COLO829 (cell line): ENCODE results near the gene GOLGA6L7.
"Not testable (repeated sequence)": the region's sequence is repeated elsewhere in the genome, so short reads cannot be mapped to it uniquely, and the experiment has no call there.

ENCODE experiments used
- DNase-seq: peaks from one replicate; pipeline ENCODE4 v3.0.0; 2012; ENCODE audit warnings: low spot score

GOLGA6L7 gene

GRCh38 chr15:28884151-28884940 lies 35.9 kb upstream of the GOLGA6L7 start:
- no peak for DNase-seq

- DNase-seq, result no peak
Observed at GRCh38 chr15:28881600-28881999, 33.2 kb upstream of the GOLGA6L7 start.

DNA sequence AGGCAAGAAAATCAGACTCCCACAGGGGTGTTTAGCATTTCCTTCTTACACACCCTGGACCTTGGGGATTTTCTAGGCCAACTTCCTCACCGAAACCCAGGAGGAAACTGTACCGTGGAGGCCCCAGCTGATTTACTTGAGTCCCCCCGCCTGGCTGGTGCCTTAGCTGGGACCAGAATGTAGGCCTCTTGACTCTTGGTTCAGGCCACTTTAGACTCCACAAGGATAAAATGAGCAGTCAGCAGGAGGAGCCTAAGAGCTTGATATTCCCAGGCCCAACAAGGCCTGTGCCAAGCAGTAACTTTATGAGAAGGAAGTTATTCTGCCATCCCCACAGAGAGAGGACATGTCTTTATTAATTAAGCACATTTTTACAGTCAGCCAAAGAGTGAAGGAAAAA lies 32.7 kb upstream of the GOLGA6L7 start:
- no peak for DNase-seq

- DNase-seq, result no peak
Observed at GRCh38 chr15:28880680-28881079, 32.2 kb upstream of the GOLGA6L7 start.

DNA sequence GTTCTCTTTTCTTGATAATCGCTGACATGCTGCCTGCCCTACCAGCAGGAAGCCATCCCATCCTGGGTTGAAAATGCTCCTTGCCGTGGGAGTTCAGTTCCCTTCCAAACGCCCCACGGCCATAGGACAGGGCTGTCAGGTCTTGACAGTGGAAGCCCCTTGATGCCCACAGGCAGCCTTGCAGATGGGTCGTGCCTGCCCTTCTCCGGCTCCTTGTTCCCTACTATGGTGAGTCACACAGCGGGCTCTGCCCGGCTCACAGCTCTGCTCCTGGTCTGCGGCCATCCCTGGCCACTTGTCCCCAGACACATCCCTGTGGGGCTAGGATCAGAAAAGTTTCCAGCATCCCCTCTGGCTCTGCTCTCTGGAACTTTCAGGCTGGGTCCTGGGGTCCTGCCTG lies 31.1 kb upstream of the GOLGA6L7 start:
- no peak for DNase-seq

DNA sequence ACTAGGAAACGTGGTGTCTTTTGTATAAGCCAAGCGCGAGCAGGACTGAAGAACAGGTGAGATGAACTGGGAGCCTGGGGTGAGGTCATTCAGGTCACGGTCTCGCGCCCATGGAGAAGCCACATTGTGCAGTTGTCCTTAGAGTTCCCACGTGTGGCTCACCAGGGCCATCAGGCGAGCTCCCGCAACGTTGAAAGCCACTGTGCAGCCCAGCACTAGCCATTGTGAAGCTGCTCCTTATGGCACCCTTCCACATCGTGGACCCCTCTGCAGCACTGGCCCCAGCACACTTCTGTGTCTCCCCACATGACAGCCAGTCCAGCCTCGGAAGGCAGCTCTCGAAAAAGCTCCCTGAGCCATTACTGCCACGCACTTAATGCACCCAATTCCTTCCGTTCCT lies 29.8 kb upstream of the GOLGA6L7 start:
- DNase-seq, result no peak

GRCh38 chr15:28876845-28877185 lies 28.4 kb upstream of the GOLGA6L7 start:
- DNase-seq, result no peak

DNA sequence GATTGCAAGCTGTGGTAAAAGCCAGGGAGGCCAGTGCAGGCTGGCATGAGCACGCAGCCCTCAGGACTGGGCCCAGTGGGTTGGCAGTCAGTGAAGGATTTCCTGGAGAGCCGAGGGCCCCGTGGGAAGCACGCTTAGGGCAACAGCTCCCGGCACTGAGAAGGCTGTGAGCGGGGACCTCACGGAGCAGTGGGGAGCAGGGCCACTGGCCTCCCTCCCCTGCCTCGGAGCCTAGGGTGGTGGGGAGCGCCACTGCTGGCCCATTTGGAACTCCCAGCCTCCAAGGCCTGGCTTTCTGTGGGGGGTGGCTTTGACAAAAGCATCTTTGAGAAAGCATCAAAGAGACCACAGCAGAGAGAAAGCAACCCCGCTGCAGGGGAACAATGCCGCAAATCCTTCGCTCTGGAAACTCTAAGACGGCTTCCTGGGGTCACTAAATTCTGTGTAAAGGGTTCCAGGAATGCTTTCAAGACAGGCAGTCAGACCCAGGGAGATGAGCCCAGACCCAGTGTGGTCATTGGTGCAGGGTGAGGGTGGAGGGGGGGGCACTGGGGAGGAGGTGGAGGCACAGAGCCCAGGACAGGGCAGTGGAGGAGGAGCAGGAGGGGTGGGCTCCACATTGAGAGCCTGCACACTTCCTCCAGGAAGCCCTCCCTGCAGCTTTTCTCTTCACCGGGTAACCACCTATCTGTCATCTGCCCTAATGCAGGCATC lies 27.8 kb upstream of the GOLGA6L7 start:
- no peak for DNase-seq

DNA sequence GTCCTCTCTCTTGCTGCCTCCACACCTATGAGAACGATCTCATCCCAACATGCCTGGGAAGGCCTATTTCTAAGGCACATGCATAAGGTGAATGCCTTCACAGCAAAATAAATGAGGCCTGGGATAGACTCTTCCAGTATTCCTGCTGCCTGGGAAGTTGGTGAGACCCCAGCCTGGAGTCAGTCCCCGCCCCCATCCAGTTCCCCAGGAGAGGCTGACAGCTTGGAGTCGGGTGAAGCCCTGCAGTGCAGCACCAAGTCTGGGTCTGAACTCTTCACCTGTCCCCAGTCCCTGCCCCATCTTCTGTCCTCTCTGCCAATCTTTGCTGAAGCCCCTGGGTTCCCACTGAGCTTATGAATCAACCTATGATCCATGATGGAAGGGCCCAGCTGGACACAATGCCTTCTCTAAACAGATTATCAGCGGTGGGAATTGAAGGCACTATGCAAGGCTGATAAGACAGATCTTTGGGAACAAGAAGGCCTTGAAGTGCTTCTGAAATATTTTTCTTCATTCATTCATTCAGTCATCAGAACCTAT lies 27.1 kb upstream of the GOLGA6L7 start:
- no peak for DNase-seq

DNA sequence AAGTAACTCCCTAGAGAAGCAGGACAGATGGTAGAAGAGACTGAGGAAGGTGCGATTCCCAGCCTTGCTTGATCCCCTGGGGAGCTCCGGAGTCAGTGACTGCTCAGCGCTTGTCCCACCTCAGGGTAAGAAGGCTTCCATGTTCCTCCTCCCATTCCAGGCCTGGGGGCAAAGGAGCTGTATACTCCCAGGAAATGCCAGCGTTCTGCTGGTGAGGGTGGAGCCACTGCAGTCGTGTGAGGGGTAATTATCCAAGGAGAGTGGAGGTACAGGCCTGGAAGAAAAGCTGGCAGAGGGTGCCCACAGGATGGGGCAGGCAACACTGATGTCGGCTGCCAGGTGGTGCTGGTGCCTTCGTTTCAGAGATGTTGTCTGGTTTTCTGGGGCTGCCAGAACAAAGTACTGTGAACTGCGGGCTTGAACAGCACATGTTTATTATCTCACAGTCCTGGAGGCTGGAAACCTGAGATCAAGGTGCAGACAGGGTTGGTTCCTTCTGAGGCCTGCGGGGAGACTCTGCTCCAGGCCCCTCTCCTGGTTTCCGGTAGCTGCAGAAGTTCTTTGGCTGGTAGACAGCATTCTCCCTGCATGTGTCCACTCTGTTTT lies 25.2 kb upstream of the GOLGA6L7 start:
- no peak for DNase-seq

DNA sequence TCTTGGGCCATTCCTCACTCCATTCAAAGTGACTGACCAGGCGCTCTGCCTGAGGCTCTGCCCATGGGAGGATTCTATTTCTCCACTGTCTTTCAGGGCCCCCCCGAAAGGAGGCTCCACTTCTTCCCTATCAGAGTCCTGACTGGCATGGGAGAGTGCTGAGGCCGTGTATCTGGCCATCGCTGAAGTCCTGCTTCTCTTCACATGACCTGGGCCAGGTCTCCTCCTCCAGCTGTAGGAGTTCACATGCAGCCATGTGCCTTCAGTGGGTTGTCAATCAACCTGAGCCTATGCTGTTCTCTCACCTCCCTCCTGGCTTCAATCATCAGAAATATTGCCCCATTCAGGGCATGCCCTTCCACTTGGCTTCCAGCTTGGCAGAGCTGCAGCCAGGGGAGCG lies 24.6 kb upstream of the GOLGA6L7 start:
- DNase-seq, result no peak

- DNase-seq, result no peak
Observed at GRCh38 chr15:28871168-28871567, 22.7 kb upstream of the GOLGA6L7 start.

- no peak for DNase-seq
Observed at GRCh38 chr15:28868744-28869345, 20.4 kb upstream of the GOLGA6L7 start.

DNA sequence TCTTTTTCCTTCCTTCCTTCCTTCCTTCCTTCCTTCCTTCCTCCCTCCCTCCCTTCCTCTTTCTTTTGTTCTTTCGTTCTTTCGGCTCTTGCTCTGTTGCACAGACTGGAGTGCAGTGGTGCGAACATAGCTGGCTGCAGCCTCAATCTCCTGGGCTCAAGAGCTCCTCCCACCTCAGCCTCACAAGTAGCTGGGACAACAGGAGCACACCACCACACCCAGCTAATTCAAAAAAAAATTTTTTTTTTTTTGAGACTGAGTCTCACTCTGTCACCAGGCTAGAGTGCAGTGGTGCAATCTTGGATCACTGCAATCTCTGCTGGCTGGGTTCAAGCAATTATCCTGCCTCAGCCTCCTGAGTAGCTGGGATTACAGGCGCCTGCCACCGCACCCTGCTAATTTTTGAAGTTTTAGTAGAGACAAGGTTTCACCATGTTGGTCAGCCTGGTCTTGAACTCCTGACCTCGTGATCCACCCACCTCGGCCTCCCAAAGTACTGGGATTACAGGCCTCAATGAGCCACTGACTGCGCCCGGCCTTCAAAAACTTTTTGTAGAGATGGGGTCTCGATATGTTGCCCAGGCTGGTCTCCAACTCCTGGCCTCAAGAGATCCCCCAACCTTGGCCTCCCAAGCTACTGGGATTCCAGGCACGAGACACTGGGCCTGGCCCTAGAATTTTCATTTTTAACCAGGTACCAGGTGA lies 13.3 kb upstream of the GOLGA6L7 start:
- DNase-seq, result not testable (repeated sequence)

DNA sequence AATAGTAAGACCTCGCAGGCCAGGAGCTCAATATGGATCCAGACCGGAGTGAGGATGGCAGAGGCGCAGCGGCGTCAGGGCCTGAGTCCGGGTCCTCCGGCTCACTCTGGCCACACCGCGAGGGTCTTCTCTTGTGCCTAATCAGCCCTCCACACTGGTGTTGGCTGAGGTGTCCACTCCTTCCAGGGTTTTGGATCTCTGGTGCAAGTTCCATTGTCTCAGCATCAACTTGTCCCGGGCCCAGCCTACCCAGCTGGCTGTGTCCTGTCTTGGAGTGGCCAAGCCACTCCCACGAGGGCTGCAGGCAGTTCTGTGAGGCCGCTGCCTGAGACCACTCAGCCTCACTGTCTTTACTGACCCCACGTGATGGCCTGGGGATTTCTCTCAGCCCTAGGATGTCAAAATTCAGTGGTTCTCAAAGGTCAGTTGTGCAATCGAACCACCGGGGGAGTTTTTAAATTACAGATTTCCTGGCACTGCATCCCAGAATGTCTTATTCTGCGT lies 12.6 kb upstream of the GOLGA6L7 start:
- no peak for DNase-seq

- DNase-seq, result not testable (repeated sequence)
Observed at GRCh38 chr15:28854578-28854977, 6.1 kb upstream of the GOLGA6L7 start.

DNA sequence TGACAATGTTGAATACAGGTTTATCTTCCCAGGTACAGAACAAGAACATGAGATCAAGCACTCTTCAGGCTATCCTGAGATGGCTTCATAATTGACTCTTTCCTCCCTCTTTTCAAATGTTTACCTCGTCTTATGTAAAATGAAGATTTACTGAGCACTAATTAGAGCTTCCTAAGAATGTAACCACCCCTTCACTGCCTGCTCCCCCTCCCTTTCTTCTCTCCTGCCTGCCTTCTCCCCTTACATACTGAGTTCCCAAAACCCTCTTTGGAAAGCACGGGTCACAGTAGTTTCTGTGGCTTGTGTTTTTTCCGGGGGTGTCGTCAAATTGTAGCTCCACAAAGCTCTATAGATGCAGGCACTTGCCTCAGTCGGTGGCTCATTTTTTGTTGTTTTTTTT lies 5.2 kb upstream of the GOLGA6L7 start:
- DNase-seq, result not testable (repeated sequence)

GRCh38 chr15:28849766-28850165 lies 1.3 kb upstream of the GOLGA6L7 start:
- not testable (repeated sequence) for DNase-seq

DNA sequence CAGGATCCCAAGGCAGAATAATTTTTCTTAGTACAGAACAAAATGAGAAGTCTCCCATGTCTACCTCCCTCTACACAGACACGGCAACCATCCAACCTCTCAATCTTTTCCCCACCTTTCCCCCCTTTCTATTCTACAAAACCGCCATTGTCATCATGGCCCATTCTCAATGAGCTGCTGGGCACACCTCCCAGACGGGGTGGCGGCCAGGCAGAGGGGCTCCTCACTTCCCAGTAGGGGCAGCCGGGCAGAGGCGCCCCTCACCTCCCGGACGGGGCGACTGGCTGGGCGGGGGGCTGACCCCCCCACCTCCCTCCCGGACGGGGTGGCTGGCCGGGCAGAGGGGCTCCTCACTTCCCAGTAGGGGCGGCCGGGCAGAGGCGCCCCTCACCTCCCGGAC lies 827 bp upstream of the GOLGA6L7 start:
- DNase-seq, result not testable (repeated sequence)

DNA sequence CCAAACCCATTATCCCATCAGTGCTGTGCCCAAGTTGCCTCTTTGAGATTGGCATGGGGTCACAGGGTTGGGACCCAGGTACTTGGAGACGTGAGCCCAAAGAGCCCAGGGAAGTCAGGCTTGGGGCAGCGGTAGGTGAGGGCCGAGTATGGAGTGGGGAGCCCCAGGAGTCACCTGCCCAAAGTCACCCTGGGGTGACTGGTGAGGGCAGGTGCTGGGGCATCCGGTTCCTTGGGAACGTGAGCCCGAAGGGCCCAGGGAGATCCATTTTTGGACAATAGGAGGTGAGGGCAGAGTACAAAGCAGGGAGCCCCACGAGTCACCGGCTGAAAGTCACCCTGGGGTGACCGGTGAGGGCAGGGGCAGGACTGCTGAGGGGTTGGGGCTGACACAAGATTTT lies 485 bp downstream of the GOLGA6L7 start:
- not testable (repeated sequence) for DNase-seq

GRCh38 chr15:28847247-28847646 lies 1.2 kb downstream of the GOLGA6L7 start:
- DNase-seq, result not testable (repeated sequence)

- not testable (repeated sequence) for DNase-seq
Observed at GRCh38 chr15:28844147-28844546, 4.3 kb downstream of the GOLGA6L7 start.
